AG09309 (cell line): ENCODE measurements around the gene C9orf78.
A peak's percentile ranks its signal among the peaks of the same experiment; 100 is the strongest.

Experiments used
- DNase-seq: peaks from one replicate; pipeline ENCODE4 v3.0.0-alpha.2; 2010; ENCODE audit warnings: low read depth
- H3K4me3 ChIP-seq: 2 replicates; pipeline ENCODE4 v1.5.1; 2011; ENCODE audit warnings: mild to moderate bottlenecking, low read depth, low read length, moderate library complexity; ENCODE audit not compliant: control insufficient read depth
- CTCF ChIP-seq: IDR thresholded peaks from 2 replicates; pipeline ENCODE4 v1.5.1; 2011; ENCODE audit warnings: mild to moderate bottlenecking, low read depth, low read length, inconsistent platforms; ENCODE audit not compliant: insufficient read depth, control insufficient read depth; ENCODE audit errors: missing control alignments

Gene C9orf78

GRCh38 chr9:129783516-129784361 is 51.3 kb downstream of the C9orf78 start:
- peak; percentile 89 for TF ChIP-seq CTCF
- DNase-seq: peak; percentile 43
- no peak overlapping the region for H3K4me3 ChIP-seq

GRCh38 chr9:129781981-129782380 is 53.1 kb downstream of the C9orf78 start:
- H3K4me3 ChIP-seq: no peak overlapping the region
- TF ChIP-seq CTCF: no peak
- no peak for DNase-seq

GRCh38 chr9:129781131-129781530 is 53.9 kb downstream of the C9orf78 start:
- DNase-seq: no peak
- TF ChIP-seq CTCF: no peak

GRCh38 chr9:129779560-129780190 is 55.4 kb downstream of the C9orf78 start:
- DNase-seq: no peak
- TF ChIP-seq CTCF: no peak
- no peak overlapping the region for H3K4me3 ChIP-seq

More at GRCh38 chr9:129781131-129781530, 53.9 kb downstream of the C9orf78 start:
- H3K4me3 ChIP-seq: no peak overlapping the region

- no peak for DNase-seq
- no peak for TF ChIP-seq CTCF
- H3K4me3 ChIP-seq: no peak overlapping the region
Observed at GRCh38 chr9:129778469-129778868, 56.6 kb downstream of the C9orf78 start.

- no peak overlapping the region for H3K4me3 ChIP-seq
- no peak for TF ChIP-seq CTCF
- DNase-seq: no peak
Observed at GRCh38 chr9:129777769-129778130, 57.3 kb downstream of the C9orf78 start.
